Type B pancreatic cell (in vitro differentiated cells): ENCODE measurements around the gene VIPR2. TPM values are rescaled to one million over a fixed set of nuclear protein-coding genes. Genes with fewer than 3 reads are reported as not detected.

Source experiments
- DNase-seq: peaks from one replicate; pipeline ENCODE4 v3.0.0; 2021; ENCODE audit warnings: mixed read lengths; ENCODE audit not compliant: unreplicated experiment; ENCODE audit errors: extremely low spot score
- H3K27ac Mint-ChIP-seq: 2 replicates; pipeline ENCODE4 v1.8.0; 2021; ENCODE audit warnings: mild to moderate bottlenecking, mixed read lengths
- H3K27me3 Mint-ChIP-seq: 2 replicates; pipeline ENCODE4 v1.8.0; 2021; ENCODE audit warnings: mixed read lengths
- H3K36me3 Mint-ChIP-seq: 2 replicates; pipeline ENCODE4 v1.8.0; 2021; ENCODE audit warnings: mixed read lengths
- H3K4me1 Mint-ChIP-seq: one replicate; pipeline ENCODE4 v1.8.0; 2021; ENCODE audit warnings: mixed read lengths; ENCODE audit not compliant: unreplicated experiment
- H3K4me3 Mint-ChIP-seq: 2 replicates; pipeline ENCODE4 v1.8.0; 2021; ENCODE audit warnings: mild to moderate bottlenecking, mixed read lengths
- H3K9me3 Mint-ChIP-seq: 2 replicates; pipeline ENCODE4 v1.8.0; 2021; ENCODE audit warnings: mixed read lengths
- CTCF ChIP-seq: fragments of 200-600 bp; sonication (generic); conservative IDR thresholded peaks from 2 replicates; pipeline ENCODE4 v1.5.0; 2021; ENCODE audit warnings: antibody characterized with exemption, mild to moderate bottlenecking
- total RNA-seq: library from RNA; stranded (reverse); gene quantifications from 2 replicates; pipeline ENCODE4 v1.2.1, GENCODE V29; 2021; ENCODE audit warnings: low replicate concordance

Gene VIPR2
- total RNA-seq, 1 donor from 2014 or later = 0.31 TPM

GRCh38 chr7:159067576-159068487, 76.8 kb downstream of the VIPR2 start:
- H3K36me3 Mint-ChIP-seq = no peaks in the 10 kb centered on the region

GRCh38 chr7:159066816-159067575, 77.7 kb downstream of the VIPR2 start:
- no peaks in the 10 kb centered on the region for H3K36me3 Mint-ChIP-seq
- no peak overlapping the region for H3K4me3 Mint-ChIP-seq
- DNase-seq = no peak
- H3K9me3 Mint-ChIP-seq = no peaks in the 10 kb centered on the region
- H3K27me3 Mint-ChIP-seq = peaks cover 7% of the 10 kb centered on the region
- H3K4me1 Mint-ChIP-seq = peaks cover 18% of the 10 kb centered on the region
- no peak overlapping the region for H3K27ac Mint-ChIP-seq
- TF ChIP-seq CTCF = no peak

More at GRCh38 chr7:159067576-159068487, 76.8 kb downstream of the VIPR2 start:
- no peaks in the 10 kb centered on the region for H3K9me3 Mint-ChIP-seq
- H3K27me3 Mint-ChIP-seq = peaks cover 3% of the 10 kb centered on the region
- no peak for TF ChIP-seq CTCF
- H3K27ac Mint-ChIP-seq = no peak overlapping the region
- peaks cover 18% of the 10 kb centered on the region for H3K4me1 Mint-ChIP-seq
- no peak for DNase-seq
- no peak overlapping the region for H3K4me3 Mint-ChIP-seq

GRCh38 chr7:159065852-159066480, 78.7 kb downstream of the VIPR2 start:
- no peak overlapping the region for H3K27ac Mint-ChIP-seq
- no peak overlapping the region for H3K4me3 Mint-ChIP-seq
- no peak for TF ChIP-seq CTCF
- H3K9me3 Mint-ChIP-seq = no peaks in the 10 kb centered on the region
- H3K4me1 Mint-ChIP-seq = peaks cover 18% of the 10 kb centered on the region
- no peaks in the 10 kb centered on the region for H3K36me3 Mint-ChIP-seq
- DNase-seq = no peak
- H3K27me3 Mint-ChIP-seq = peaks cover 7% of the 10 kb centered on the region

GRCh38 chr7:159064816-159065510, 79.7 kb downstream of the VIPR2 start:
- Mint-ChIP-seq H3K4me1 (peaks cover 10% of the 10 kb centered on the region), H3K4me3 (no peak overlapping the region), H3K27me3 (peaks cover 4% of the 10 kb centered on the region), H3K27ac (no peak overlapping the region), H3K9me3 (no peaks in the 10 kb centered on the region), H3K36me3 (no peaks in the 10 kb centered on the region)
- no peak for DNase-seq
- TF ChIP-seq CTCF = no peak
